HL-60 (cell line): Measurements from ENCODE around the gene FREM1.

Experiments used
- DNase-seq, 2 experiments: peaks; one replicate each; pipeline ENCODE4 v3.0.0-alpha.2; 2010 to 2020; ENCODE audit warnings: low read depth in 1 of 2, low spot score in 1 of 2
- H3K27ac ChIP-seq: fragments of 250-450 bp; sonication (Bioruptor Pico); replicated peaks from 2 replicates; pipeline ENCODE4 v1.5.1; 2020; ENCODE audit warnings: mild to moderate bottlenecking, moderate library complexity
- H3K27me3 ChIP-seq: fragments of 250-450 bp; sonication (Bioruptor Pico); 2 replicates; pipeline ENCODE4 v1.5.1; 2021; ENCODE audit warnings: mild to moderate bottlenecking, moderate library complexity; ENCODE audit not compliant: insufficient read depth, poor library complexity, severe bottlenecking
- H3K4me3 ChIP-seq: replicated peaks from 2 replicates; pipeline ENCODE4 v1.5.1; 2011; ENCODE audit warnings: mild to moderate bottlenecking, control low read depth, low read length; ENCODE audit not compliant: insufficient read depth
- CTCF ChIP-seq: IDR thresholded peaks from one replicate; pipeline ENCODE4 v1.5.1; 2011; ENCODE audit warnings: low read length, control low read depth, inconsistent platforms; ENCODE audit not compliant: insufficient read depth
- GABPA ChIP-seq: IDR thresholded peaks from 2 replicates; pipeline ENCODE4 v1.6.1; 2012; ENCODE audit warnings: low read depth
- POLR2AphosphoS5 ChIP-seq: IDR thresholded peaks from 2 replicates; pipeline ENCODE4 v1.6.1; 2012; ENCODE audit warnings: low read depth
- REST ChIP-seq: IDR thresholded peaks from 2 replicates; pipeline ENCODE4 v1.6.1; 2012; ENCODE audit warnings: low read depth; ENCODE audit not compliant: insufficient replicate concordance
- SPI1 ChIP-seq: IDR thresholded peaks from 2 replicates; pipeline ENCODE4 v1.6.1; 2012; ENCODE audit warnings: low read depth, mild to moderate bottlenecking, borderline replicate concordance

Gene FREM1

GRCh38 chr9:14744768-14745167 is 165.5 kb downstream of the FREM1 start:
- DNase-seq, result no peak

GRCh38 chr9:14741369-14741768 is 168.9 kb downstream of the FREM1 start:
- Histone ChIP-seq H3K27me3 (no peaks in the 10 kb centered on the region), H3K27ac (no peak overlapping the region), H3K4me3 (no peak overlapping the region)
- TF ChIP-seq REST, result no peak
- TF ChIP-seq CTCF, result no peak
- no peak for TF ChIP-seq GABPA
- no peak for TF ChIP-seq POLR2AphosphoS5
- TF ChIP-seq SPI1, result no peak
- DNase-seq, result no peak

More at GRCh38 chr9:14744768-14745167, 165.5 kb downstream of the FREM1 start:
- no peak overlapping the region for H3K27ac ChIP-seq
- no peak overlapping the region for H3K4me3 ChIP-seq
- TF ChIP-seq CTCF, result no peak
- no peak for TF ChIP-seq SPI1
- TF ChIP-seq POLR2AphosphoS5, result no peak
- TF ChIP-seq REST, result no peak
- TF ChIP-seq GABPA, result no peak
- no peaks in the 10 kb centered on the region for H3K27me3 ChIP-seq

GRCh38 chr9:14733133-14733532 is 177.1 kb downstream of the FREM1 start:
- no peak for DNase-seq
- no peak overlapping the region for H3K4me3 ChIP-seq
- no peak overlapping the region for H3K27ac ChIP-seq
- H3K27me3 ChIP-seq, result no peaks in the 10 kb centered on the region
- TF ChIP-seq GABPA, result no peak
- no peak for TF ChIP-seq SPI1
- no peak for TF ChIP-seq POLR2AphosphoS5
- TF ChIP-seq CTCF, result no peak
- TF ChIP-seq REST, result no peak
